Astrocyte (in vitro differentiated cells and primary cell): ENCODE results near the gene SORL1.

Experiments used
- CTCF ChIP-seq: IDR thresholded peaks from 2 replicates; pipeline ENCODE4 v1.5.1; 2011; ENCODE audit warnings: low read depth, mild to moderate bottlenecking, inconsistent platforms, low read length, moderate library complexity; ENCODE audit not compliant: insufficient read depth
- EZH2 ChIP-seq: IDR thresholded peaks from 2 replicates; pipeline ENCODE4 v1.6.1; 2012; ENCODE audit warnings: mild to moderate bottlenecking, low read length, inconsistent platforms; ENCODE audit not compliant: insufficient read depth

- no peak for TF ChIP-seq CTCF
- no peak for TF ChIP-seq EZH2
Observed at GRCh38 chr11:121473064-121473777, 21.1 kb downstream of the SORL1 start.
